Activated effector memory CD4-positive, alpha-beta T cell treated with anti-CD3 and anti-CD28 coated beads, Interleukin-2, amount 50 U/mL, for 16 hours (primary cell): ENCODE data around the gene SUN2.

Experiments used
- DNase-seq: peaks from one replicate; pipeline ENCODE4 v3.0.0-alpha.2; 2020

Gene SUN2

DNA sequence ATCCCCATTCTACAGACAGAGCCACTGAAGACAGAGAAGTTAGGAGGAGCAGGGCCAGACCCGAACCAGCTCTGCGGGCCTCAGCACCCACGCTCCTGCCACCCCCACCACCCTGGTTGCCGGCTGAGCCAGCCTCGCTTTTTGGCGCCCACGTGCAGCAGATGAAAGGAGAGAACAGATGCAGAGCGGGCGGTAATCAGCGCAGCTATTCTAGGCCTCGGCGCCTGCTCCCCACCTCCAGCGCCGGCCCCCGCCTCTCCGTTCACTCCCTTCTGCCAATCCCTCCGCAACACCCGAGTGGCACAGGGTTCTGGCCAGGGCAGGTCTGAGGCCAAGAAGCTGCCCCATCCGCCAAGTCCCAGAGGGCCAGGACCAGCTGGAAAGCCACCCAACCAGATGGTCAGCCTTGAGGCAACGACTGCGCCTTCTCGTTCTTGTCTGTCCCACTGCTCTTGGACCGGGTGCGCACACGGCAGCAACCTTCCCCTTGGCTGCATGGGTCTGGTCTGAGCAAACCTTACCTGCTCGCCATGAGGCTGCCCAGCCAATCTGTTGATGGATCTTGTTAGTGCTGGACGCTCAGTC, 21.4 kb upstream of the SUN2 start:
- no peak for DNase-seq

DNA sequence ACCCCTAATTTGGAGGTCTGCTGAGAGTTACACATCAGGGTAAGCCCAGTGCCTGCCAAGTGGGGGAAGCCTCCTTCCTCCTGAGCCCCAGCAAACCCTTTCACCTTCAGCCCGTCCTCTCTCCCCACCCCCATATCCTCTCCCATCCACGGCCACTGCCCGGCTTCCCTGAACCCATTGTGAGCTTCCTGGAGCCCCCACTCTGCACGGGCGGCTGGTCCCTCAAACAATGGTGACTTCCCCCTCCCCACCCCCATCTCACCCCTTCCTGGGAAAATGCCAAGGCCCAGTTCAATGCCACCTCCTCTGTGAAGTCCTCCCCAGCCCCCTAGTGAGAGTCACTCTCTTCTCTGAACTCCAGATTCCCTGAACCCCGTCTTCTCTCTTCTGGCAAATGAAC, 20.3 kb upstream of the SUN2 start:
- DNase-seq = no peak

DNA sequence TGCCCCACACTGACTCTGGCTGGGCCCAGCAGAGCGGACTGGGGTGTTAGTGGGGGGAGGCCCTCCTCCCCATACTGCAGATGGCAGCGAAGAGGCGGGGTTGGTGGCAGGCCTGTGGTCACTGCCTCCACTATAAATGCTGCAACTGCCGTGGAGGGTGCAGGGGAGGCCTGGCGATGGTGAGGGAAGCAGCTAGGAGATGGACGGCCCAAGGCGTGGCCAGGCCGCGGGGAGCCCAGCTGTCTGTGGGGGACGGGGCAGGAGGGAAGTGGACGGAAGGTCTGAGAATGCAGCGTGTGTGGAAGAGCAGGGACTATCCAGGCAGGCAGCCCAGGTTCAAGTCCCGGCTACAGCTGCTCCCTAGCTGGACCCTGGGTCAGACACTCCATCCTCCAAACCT, 19.9 kb upstream of the SUN2 start:
- DNase-seq = no peak

DNA sequence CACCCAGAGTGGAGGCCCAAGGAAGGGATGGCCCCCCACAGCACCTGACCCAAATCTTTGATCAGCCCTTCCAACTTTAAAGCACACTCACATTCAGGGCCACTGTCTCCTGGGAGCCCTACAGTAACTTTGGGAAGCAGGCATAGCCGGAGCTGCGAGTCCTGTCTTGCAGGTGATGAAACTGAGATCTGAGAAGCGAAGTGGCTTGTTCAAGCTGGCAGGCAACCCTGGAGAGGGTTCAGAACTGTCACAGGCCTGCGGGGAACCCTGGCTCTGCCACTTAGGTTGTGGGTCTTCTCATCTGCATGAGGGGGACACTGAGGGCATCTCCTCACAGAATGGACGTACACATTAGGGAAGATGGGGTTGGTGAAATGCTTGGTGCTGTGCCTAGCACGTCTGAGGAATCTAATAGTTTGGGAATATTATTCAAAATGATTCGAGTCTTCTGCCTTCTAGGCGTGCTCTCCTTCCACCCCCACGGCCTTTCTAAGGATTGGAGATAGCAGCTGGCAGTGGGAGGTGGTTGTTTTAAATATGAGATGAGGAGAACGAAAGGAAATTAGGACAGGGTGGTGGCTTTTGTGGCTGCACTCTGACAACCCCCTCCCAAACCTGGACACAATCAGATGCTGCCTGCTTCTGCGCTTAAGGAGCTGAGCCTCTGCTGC, 18.8 kb upstream of the SUN2 start:
- no peak for DNase-seq

DNA sequence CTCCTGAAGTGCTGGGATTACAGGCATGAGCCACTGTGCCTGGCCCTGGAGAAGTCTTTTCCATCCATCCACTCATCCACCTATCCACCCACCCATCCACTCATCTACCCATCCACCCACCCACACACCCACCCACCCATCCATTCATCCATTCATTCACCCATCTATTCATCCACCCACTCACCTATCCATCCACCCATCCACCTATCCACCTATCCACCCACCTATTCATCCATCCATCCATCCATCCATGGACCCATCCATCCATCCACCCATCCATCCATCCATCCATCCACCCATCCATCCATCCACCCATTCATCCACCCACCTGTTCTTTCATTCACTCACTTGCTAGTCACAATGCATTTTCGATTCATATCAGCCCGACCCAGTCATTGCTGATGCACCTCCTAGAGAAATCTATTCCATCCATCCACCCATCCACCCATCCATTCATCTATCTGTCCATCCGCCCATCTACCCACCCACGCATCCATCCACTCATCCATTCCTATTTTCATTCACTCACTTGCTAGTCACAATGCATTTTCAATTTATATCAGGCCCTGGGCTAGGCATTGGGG, 17.7 kb upstream of the SUN2 start:
- DNase-seq = no peak

DNA sequence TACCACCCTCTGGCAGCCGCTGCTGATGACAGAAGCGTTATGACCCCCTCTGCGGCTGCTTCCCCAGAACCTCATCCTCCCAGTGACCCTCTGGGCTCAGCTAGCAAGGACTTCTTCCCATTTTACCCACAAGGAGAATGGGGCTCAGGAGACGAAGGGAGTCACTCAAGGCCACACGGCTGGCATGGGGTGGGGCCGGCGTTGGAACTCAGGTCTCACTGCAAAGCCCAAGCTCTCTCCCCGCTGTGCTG, 16.8 kb upstream of the SUN2 start:
- DNase-seq = no peak

DNA sequence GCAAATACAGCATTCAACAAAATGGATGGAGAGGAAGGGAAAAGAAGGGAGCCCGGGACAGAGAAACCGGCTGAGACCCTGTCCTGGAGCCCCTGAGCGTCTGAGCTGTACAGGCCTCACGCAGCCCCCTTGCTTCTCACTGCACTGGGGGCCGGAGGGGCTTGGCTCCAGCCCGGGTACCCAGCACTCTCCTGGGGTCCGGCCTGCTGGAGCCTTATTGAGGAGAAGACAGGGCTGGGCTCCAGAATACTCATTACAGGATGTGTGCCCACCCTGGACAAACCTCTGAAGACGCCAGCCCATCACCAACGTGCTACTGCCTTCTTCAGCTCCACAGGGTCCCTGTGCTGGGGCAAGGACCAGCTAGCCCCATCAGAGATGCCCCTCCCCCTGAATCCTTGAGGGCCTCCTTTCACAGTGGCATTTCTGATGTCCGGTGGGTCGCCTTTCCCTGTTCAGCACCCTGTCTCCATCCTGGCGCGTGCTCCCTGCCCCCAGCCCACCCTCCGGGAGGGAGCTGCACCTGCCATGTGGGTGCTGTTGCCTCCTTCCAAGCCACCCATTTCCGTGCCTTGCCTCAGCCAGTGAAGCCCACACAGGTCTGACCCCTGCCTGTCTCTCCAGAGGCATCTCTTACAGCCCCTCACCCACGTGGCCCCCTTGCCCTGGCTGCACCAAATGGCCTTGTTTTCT, 14.6 kb upstream of the SUN2 start:
- no peak for DNase-seq

DNA sequence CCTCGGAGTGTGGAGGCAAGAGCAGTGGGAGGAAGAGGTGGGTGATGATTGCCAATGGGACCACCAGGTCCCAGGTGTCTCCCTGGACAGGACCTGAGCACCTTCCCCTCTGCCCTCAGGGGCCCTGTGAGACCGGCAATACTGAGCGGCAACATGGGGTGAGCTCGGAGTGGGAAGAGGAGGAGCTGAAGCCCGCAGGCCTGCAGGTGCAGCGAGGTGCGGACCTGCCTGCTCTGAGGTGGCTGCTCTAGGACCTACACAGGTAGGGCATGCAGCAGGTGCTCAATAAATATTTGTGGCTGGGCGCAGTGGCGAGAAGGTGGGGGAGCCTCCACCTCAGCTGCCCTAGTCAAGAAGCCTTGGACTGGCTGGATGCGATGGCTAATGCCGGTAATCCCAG, 12.2 kb upstream of the SUN2 start:
- DNase-seq = no peak

DNA sequence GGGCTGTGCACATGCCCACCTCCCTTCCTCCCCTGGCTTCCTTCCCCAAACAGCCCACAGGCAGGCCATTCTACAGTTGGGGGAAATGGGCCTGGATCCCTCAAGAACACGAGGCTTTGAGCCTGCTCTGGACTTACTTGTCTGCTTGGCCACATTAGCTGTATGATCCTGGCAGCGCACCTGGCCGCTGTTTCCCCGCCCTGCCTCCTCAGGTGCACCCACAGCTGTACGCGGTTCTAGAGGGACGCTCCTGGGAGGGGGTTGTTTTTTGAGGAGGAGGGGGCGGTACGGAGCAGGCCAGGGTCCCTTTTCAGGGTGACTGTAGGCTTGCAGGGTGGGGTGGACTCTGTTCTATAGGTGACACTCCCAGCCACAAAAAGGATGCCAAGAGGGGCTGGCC, 11.5 kb upstream of the SUN2 start:
- no peak for DNase-seq

DNA sequence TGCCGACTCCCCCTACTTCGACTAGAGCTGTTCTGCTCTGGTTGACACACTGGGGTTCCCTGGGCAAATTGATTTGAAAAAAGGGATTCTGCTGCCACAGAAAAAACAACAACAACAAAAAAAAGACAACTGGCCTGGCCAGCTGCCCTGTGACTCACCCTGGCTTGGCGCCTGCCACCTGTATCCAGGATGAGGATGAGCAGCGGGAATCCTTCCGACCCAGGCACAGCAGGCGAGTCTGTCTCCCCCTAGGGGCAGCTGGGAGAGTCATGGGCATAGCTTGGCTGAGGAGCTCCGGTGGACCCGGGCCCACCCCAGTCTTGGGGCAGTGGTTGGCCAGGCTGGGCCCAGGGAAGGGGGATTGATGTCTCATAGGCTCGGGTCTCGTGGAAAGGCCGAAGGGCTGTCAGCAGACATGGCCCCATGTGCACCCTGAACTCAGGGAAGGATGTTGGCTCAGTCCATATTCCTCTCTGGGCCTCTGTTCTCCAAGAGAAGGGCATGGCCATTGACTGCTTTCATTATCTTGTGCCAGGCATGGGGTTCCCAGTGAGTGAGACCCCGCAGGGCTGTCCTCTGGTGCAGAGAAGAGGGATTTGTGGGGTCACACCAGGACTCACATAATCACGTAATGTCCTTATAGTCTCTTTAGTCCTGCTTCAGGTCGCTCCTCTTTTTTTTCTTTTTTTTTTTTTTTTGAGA, 10.4 kb upstream of the SUN2 start:
- DNase-seq = peak; percentile 78

DNA sequence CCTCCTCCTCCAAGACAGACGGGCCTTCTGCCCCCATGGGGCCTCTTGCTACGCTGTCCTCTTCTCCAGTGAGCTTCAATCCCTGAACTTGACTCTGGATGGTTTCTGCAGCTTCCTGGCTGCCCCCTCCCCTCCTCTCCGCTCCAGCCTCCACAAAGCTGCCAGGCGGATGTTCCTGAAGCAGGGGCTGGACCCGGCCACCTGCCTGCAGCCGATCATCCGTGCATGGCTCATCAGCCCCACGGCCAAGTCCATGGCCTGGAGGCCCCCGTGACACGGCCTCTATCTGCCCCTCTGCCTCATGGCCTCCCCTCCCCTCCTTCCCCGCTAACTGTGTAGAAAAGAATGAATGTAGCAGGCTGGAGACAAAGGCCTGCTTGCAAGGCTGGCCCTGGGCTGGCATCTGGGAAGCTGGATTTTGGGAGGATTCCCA, 6.8 kb upstream of the SUN2 start:
- DNase-seq = no peak

DNA sequence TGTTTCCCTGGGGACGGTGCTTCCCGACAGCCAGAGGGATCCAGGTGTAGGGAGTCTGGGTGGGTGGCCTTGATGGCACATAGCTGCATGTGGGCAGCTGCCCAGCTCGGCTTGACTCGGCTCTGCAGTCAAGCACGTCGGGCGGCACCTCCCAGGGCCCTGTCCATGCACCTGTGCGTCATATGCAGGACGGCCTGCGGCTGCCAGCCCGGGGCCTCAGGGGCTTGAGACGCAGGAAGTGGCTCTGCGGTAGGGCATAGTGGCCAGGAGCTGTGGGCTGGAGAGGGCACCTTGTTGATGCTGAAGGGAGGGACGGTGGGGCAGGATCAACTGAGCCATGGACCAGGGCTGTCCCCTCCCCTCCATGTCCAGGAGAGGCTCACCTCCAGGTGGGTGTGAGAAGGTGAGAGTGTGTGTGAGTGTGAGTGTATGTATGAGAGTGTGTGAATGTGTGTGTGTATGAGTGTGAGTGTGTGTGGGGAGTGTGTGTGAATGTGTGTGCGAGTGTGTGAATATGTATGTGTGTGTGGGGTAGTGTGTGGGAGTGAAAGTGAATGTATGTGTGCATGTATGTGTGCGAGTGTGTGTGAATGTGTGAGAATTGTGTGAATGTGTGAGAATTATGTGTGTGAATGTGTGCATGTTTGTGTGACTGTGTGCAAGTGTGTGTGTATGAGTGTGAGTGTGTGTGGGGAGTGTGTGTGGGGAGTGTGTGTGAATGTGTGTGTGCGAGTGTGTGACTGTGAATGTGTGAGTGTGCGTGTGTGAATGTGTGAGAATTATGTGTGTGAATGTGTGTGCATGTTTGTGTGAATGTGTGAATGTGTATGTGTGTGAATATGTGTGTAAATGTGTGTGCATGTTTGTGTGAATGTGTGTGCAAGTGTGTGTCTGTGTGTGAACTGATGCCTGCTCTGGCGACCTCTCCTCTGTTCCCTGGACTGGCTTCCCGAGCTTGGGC, 5.7 kb upstream of the SUN2 start:
- no peak for DNase-seq

DNA sequence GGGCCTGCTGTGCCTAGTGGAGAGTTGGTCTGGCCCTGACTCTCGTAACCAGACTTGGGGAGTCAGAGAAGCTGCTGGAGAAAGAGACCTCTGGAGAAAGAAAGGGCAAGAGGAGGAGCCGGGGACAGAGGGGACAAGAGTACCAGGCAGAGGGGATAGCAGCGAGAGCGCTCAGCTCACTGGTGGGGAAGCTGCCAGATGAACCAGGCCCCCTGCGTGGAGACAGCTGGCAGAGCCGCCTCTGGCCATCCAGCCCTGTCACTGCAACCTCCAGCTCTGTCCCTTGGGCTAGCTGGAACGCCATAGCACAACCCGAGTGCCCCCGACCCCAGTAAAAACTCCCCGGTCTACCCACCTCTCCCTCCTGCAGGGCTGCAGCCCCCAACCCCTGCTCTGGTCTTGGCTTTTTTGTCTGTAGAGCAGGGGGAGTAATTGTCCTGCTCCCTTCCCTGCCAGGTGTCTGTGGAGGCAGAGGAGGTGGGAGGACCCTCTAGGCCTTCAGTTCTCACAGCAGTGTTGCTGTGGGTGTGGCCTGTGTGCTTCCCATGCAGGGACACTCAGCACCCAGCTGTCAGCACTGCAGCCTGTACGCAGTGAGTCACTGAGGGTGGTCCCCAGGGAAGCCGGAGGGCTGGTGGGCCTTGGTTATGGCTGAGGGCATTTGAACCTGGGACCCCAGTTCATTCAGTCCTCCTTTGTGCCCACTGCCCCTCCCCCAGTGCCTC, 4.8 kb upstream of the SUN2 start:
- no peak for DNase-seq

DNA sequence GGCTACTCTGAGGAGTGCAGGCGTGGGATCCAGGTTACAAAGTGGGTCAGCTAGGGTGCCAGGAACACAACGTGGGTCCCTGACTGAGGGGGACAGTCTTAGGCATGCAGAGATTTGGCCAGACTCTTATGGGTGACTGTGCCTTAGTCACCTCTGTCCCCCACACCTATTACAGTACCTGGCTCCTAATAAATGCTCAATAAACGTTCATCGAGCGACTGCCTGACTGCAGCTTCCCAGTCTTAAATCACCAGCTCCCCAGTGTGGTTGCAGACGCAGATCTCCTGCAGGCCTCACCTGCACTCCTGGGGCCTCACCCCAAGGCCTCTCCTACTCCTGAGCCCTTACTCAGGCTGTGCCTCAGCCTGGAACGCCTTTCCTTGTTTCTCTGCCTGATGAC, 3.2 kb upstream of the SUN2 start:
- no peak for DNase-seq

DNA sequence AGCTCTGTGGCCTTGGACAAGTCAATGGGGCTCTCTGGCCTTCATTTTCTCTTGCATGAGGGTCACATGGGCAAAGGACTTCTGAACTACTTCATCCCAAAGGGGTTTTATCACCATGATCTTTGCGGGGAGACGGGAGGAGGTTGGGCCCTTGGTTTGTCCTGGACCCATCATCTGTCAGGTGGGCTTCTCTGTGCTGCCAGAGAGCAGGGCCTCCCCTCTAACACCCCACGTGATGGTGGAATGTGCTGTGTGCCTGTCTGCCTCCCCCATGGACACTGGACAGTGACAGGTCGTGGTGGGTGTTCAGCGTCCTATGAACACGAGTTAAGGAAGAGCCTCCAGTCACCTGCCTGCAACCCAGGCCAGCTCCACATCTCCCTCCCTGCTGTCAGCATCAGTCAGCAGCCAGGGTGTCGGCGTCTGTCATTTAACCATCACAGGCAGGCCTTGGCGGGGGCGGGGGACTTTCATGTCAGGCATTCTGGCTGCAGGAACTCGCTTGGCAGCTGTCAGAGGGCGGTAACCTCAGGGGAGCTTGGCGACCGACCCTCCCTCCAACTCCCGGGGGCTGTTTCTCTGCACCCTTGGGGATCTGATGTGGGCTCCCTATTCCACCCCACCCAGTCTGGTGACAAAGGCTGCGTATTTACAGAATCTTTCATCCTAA, 2.6 kb upstream of the SUN2 start:
- DNase-seq = peak; percentile 89

DNA sequence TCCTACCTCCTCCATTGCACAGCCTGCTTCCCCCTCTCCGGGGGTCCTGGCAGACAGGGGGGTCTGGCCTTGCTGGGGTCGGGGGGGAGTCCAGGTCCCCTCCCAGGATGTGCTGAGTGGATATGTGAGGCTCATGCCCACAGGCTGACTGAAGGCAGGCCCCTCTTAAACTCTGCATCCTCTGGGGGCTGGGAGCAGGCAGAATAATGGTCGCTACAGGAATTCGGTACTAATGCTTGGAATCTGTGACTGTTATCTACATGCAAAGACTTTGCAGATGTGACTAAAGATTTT, 1.6 kb upstream of the SUN2 start:
- DNase-seq = no peak

DNA sequence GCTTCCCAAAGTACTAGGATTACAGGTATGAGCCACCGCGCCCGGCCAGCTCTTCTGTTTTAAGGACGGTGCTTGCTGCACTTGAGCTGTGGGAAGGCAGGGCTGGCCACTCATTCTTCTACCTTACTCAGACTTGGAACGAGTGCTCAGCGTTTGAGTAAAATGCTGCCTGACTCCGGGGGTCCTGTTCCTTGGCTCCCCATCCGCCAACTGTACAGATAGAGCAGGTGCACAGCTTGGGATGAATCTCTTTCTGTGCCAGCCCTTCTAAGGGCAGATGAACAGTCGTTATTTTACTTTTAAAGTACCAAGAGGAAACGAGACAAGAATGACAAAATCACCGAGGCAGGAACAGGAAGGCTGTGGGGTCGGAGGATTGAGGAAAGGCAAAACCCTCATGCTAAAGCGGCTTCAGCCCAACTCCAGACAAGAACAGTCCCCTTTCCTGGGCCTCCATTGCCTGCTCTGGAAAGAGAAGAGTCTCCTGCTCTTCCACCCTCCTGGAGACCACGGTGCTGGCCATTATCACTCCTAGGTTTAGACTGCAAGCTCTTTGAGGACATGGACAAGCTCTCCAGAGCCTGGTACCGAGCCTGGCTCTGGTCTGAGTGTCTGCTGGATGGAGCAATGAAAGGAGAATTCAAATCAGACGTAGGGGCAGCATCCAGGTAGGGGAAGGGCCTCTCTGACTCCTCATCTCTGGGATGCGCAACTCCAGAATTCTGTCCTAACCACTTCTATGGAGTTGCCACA, 1.1 kb upstream of the SUN2 start:
- DNase-seq = peak; percentile 72

DNA sequence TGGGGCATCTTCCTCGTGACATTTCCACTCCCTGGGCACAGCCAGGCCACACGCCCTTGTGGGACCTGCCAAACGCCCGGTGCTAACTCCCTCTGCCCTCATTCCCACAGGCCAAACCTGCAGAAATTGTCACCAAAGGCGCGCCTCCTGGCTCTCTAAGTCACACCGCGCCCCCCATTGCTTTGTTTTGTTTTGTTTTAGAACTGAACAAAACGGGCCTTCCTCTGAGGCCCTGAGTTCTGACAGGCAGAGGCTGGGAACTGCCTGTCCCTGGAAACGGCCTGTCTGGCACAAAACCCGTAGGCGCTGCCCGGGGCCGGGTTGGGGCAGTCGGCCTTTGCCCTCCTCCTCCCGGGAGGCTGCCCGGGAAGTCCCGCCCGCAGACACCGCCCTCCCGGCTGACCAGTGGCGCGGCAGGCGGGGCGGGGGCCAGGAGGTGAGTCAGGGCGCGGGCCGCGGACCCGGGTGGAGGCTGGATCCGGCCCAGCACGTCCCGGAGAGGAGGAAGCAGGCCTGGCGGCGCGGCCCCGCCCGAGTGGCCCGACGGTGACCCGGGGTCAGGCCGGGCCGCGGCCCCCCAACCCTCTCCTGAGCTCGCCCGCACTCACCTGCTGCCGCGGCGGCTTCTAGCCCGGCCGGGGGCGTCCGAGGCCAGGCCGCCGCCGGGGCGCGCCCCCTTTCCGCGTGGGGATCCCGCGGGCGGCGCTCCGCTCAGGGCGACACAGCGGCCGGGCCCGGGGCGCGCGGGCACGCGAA, 465 bp downstream of the SUN2 start:
- DNase-seq = peak; percentile 86

DNA sequence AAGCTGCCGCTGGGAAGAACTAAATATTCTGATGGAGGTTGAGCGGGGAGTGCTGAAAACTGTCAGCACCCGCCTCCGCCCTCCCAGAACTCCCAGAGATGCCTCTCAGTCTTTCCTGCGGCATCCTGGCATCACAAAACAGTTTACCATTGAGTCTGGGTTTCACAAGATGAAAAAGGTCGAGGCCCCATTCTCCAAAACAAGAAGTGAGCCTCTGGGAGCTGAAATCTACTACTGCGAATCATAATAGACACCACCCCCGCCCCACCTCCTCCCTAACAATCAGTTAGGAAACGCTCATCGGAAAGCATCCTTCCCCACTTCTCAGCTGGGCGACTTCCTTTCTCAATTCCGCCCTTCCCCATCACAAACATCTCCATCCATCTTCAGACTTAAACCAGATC, 1.0 kb downstream of the SUN2 start:
- peak; percentile 73 for DNase-seq
